Astrocyte of the spinal cord (primary cell): Measurements from ENCODE around the gene AGO1.
"Not testable (repeated sequence)": the region's sequence is repeated elsewhere in the genome, so short reads cannot be mapped to it uniquely, and the experiment has no call there.

Experiments used
- DNase-seq: peaks from one replicate; pipeline ENCODE4 v3.0.0; 2011; ENCODE audit warnings: low read depth, low spot score
- H3K4me3 ChIP-seq: 2 replicates; pipeline ENCODE4 v1.5.1; 2011; ENCODE audit warnings: low read depth, mild to moderate bottlenecking, low read length, moderate library complexity
- in situ Hi-C: cut with HindIII; loops from 2 replicates; pipeline ENCODE4 v1.10.0; 2017; ENCODE audit warnings: low sequenced_read_pairs
- TF ChIP-seq, protein P1 (sequence below): IDR thresholded peaks from 2 replicates; pipeline ENCODE4 v1.5.1; 2012; ENCODE audit warnings: low read depth, mild to moderate bottlenecking, low read length, inconsistent platforms

Gene AGO1

DNA sequence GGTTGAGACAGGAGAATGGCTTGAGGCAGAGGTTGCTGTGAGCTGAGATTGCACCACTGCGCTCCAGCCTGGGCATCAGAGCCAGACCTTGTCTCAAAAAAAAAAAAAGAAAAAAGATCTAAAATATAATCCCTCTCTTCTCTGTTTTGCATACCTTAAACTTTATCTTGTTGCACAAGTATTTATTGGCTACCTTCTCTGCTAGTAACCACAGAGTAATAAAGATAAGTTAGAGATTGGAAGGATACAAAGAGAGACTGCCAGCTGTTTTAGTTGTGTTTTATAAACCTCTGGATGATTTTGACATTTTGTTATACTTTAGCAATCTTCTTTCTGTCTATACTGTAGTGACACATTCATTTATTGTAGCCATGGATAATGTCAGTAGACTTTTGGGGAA, 75.5 kb downstream of the AGO1 start:
- no peak for DNase-seq
- TF ChIP-seq, protein P1, sequence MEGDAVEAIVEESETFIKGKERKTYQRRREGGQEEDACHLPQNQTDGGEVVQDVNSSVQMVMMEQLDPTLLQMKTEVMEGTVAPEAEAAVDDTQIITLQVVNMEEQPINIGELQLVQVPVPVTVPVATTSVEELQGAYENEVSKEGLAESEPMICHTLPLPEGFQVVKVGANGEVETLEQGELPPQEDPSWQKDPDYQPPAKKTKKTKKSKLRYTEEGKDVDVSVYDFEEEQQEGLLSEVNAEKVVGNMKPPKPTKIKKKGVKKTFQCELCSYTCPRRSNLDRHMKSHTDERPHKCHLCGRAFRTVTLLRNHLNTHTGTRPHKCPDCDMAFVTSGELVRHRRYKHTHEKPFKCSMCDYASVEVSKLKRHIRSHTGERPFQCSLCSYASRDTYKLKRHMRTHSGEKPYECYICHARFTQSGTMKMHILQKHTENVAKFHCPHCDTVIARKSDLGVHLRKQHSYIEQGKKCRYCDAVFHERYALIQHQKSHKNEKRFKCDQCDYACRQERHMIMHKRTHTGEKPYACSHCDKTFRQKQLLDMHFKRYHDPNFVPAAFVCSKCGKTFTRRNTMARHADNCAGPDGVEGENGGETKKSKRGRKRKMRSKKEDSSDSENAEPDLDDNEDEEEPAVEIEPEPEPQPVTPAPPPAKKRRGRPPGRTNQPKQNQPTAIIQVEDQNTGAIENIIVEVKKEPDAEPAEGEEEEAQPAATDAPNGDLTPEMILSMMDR: no peak
- no peak overlapping the region for H3K4me3 ChIP-seq
- in situ Hi-C loops: no loop called here

DNA sequence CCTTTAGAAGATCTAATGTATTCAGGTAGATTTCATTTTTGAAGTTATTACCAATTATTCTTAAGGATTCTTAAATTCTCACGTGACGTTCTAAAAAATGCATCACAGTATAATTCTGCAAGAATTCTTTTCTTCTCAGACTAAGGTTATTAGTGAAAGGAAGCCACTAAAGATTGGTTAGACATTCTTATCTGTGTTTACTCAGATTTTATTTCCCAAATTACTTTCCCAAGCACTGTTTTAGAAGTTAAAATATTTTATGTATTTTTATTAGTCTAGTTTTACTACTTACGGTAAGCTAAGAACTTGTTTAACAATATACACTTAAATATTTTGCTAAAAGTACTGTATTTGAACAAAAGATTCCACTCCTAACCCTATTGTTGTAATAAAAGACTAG, 76.3 kb downstream of the AGO1 start:
- TF ChIP-seq, protein P1: no peak
- in situ Hi-C loops: no loop called here
- no peak overlapping the region for H3K4me3 ChIP-seq
- no peak for DNase-seq

DNA sequence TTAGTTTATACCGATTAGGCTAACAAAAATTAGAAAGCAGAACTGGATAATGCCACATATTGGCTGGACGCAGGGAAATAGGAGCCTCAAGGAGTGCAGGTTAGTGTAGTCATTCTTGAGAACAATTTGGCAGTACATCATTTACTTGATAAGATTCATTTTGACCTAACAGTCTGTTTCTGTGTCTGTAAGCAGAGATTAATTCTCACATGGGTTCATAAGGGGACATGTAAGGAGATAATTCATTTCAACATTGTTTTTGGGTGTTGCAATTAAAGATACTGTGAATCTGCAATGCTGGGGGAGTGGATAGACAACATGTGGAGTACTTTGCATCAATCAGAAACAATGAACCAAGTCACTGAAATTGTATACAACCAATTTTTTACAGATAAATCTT, 79.9 kb downstream of the AGO1 start:
- H3K4me3 ChIP-seq: no peak overlapping the region
- in situ Hi-C loops: no loop called here
- DNase-seq: no peak
- TF ChIP-seq, protein P1: no peak

DNA sequence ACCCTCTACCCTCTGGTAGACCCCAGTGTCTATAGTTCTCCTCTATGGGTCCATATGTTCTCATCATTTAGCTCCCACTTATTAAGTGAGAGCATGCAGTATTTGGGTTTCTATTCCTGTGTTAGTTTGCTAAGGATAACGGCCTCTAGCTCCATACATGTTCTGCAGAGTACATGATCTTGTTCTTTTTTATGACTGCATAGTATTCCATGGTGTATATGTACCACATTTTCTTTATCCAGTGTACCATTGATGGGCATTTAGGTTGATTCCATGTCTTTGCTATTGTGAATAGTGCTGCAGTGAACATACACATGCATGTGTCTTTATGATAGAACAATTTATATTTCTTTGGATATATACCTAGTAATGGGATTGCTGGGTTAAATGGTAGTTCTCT, 81.3 kb downstream of the AGO1 start:
- H3K4me3 ChIP-seq, in situ Hi-C loops, DNase-seq: not testable (repeated sequence)

DNA sequence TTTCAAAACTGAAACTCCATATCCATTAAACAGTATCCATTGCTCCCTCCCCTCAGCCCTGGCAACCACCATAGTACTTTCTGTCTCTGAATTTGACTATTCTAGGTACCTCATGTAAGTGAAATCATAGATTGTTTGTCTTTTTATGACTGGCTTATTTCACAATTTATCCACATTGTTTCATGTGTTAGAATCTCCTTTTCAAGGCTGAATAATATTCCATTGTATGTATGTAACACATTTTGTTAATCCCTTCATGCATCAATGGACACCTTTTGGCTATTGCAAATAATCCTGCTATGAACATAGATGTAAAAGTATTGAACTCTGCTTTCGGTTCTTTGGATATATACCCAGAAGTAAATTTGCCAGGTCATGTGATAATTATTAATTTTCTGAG, 85.4 kb downstream of the AGO1 start:
- TF ChIP-seq, protein P1: no peak
- no peak for DNase-seq
- no peak overlapping the region for H3K4me3 ChIP-seq
- in situ Hi-C loops: no loop called here

DNA sequence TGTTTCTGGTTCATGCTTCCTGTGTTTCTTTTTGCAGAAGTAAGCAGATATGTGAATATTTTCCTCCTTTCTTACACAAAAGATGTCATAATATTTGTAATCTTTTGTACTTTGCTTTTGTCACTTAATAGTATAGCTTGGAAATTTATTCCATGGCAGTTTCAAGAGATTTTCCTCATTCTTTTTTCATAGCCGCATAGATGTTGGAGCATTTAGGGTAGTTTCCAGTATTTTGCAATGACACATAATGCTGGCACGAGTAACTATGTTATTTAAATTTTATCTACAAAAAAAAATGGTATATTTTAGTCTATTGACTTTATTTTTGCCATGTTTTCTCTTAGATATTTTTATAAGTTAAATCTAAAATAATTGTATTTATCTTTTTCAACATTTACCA, 88.6 kb downstream of the AGO1 start:
- in situ Hi-C loops: no loop called here

DNA sequence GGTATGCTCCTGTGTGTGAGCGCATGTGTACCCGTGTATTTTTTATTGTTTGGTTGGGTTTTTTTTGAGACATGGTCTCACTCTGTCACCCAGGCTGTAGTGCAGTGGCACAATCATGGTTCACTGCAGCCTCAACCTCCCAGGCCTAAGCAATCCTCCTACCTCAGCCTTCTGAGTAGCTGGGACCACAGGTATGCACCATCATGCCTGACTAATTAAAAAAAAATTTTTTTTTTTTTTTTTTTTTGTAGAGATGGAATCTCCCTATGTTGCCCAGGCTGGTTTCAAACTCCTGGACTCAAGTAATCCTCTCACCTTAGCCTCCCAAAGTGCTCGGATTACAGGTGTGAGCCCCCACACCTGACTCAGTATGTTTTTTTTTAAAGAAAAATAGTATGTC, 89.6 kb downstream of the AGO1 start:
- DNase-seq, in situ Hi-C loops, H3K4me3 ChIP-seq: not testable (repeated sequence)

More for the DNA sequence above, 88.6 kb downstream of the AGO1 start:
- H3K4me3 ChIP-seq: no peak overlapping the region
- DNase-seq: no peak
- TF ChIP-seq, protein P1: no peak

DNA sequence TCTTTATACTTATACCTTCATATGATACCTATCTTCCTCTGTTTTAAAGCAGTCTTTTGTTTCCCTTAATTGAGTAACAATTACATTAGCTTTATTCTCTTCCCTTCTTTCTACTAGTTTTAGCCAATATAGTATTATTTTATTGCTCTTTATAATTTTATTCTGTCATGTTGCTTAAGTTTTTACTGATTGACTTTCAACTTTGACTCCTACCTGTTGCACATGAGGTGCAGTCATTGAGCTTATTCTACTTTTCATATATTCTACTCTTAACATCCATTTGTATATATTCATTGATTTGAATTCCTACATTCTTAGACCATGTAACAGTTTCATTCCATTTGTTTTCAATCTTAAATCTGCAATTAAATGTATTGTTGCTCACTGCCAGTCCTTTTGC, 97.1 kb downstream of the AGO1 start:
- TF ChIP-seq, protein P1: no peak
- no peak for DNase-seq
- no peak overlapping the region for H3K4me3 ChIP-seq
- in situ Hi-C loops: no loop called here
